ENCODE measurements around the gene NPPC. TPM values are rescaled to one million over a fixed set of nuclear protein-coding genes. Genes with fewer than 3 reads are reported as not detected.
"Not testable (repeated sequence)": the region's sequence is repeated elsewhere in the genome, so short reads cannot be mapped to it uniquely, and the experiment has no call there.

The NPPC gene
- 0.67 TPM for total RNA-seq

GRCh38 chr2:231926180-231926741 is at the start of gene NPPC:
TSS of gene NPPC (minus strand) at chr2:231926396. CDS start at chr2:231926249, 147 bp downstream.
- intact Hi-C loops (cut with DNase I): loop anchor here (5.0 kb wide), 1 partner anchor 216 kb away; no protein-coding TSS in a partner anchor
- DNase-seq (ENCODE audit: low spot score) (peak; percentile 59), ATAC-seq (peak; percentile 40)

- DNase-seq (ENCODE audit: low spot score) (no peak), ATAC-seq (no peak)
- intact Hi-C loops (cut with DNase I): no loop called here
Measured at GRCh38 chr2:231975001-231975400, 48.8 kb upstream of the NPPC start.

- DNase-seq (ENCODE audit: low spot score): no peak
- intact Hi-C loops (cut with DNase I): no loop called here
- no peak for ATAC-seq
Measured at GRCh38 chr2:231970461-231970860, 44.3 kb upstream of the NPPC start.

- ATAC-seq (no peak), DNase-seq (ENCODE audit: low spot score) (no peak)
- intact Hi-C loops (cut with DNase I): no loop called here
Measured at GRCh38 chr2:231968820-231969219, 42.6 kb upstream of the NPPC start.

GRCh38 chr2:231966886-231967285 is 40.7 kb upstream of the NPPC start:
- ATAC-seq: no peak
- intact Hi-C loops (cut with DNase I): no loop called here
- no peak for DNase-seq (ENCODE audit: low spot score)

GRCh38 chr2:231965102-231965501 is 38.9 kb upstream of the NPPC start:
- intact Hi-C loops (cut with DNase I): no loop called here
- DNase-seq (ENCODE audit: low spot score) (no peak), ATAC-seq (no peak)

- ATAC-seq (peak; percentile 97), DNase-seq (ENCODE audit: low spot score) (peak; percentile 87)
- intact Hi-C loops (cut with DNase I): no loop called here
Measured at GRCh38 chr2:231961349-231962166, 35.4 kb upstream of the NPPC start, which contains the start of gene DIS3L2. TSS of gene DIS3L2 (plus strand) at chr2:231961713. CDS start at chr2:232014928, 53,215 bp downstream.

- intact Hi-C loops (cut with DNase I): no loop called here
- DNase-seq (ENCODE audit: low spot score): no peak
- ATAC-seq: no peak
Measured at GRCh38 chr2:231960810-231961348, 34.7 kb upstream of the NPPC start.

- DNase-seq (ENCODE audit: low spot score) (no peak), ATAC-seq (no peak)
- intact Hi-C loops (cut with DNase I): no loop called here
Measured at GRCh38 chr2:231957913-231958763, 31.9 kb upstream of the NPPC start.

- ATAC-seq (no peak), DNase-seq (ENCODE audit: low spot score) (no peak)
- intact Hi-C loops (cut with DNase I): no loop called here
Measured at GRCh38 chr2:231955758-231956472, 29.7 kb upstream of the NPPC start.

GRCh38 chr2:231951452-231952035 is 25.3 kb upstream of the NPPC start:
- DNase-seq (ENCODE audit: low spot score): no peak
- no peak for ATAC-seq
- intact Hi-C loops (cut with DNase I): no loop called here

GRCh38 chr2:231947694-231948093 is 21.5 kb upstream of the NPPC start:
- ATAC-seq: no peak
- intact Hi-C loops (cut with DNase I): no loop called here
- no peak for DNase-seq (ENCODE audit: low spot score)

GRCh38 chr2:231947112-231947511 is 20.9 kb upstream of the NPPC start:
- ATAC-seq; intact Hi-C loops (cut with DNase I); DNase-seq (ENCODE audit: low spot score): not testable (repeated sequence)

GRCh38 chr2:231946241-231946814 is 20.1 kb upstream of the NPPC start:
- intact Hi-C loops (cut with DNase I): no loop called here
- DNase-seq (ENCODE audit: low spot score) (no peak), ATAC-seq (no peak)

- intact Hi-C loops (cut with DNase I): no loop called here
- ATAC-seq: no peak
- no peak for DNase-seq (ENCODE audit: low spot score)
Measured at GRCh38 chr2:231942180-231942579, 16.0 kb upstream of the NPPC start.

- DNase-seq (ENCODE audit: low spot score) (no peak), ATAC-seq (no peak)
- intact Hi-C loops (cut with DNase I): no loop called here
Measured at GRCh38 chr2:231941673-231942072, 15.5 kb upstream of the NPPC start.

- no peak for DNase-seq (ENCODE audit: low spot score)
- ATAC-seq: no peak
- intact Hi-C loops (cut with DNase I): no loop called here
Measured at GRCh38 chr2:231940795-231941194, 14.6 kb upstream of the NPPC start.

GRCh38 chr2:231939022-231939421 is 12.8 kb upstream of the NPPC start:
- ATAC-seq (no peak), DNase-seq (ENCODE audit: low spot score) (no peak)
- intact Hi-C loops (cut with DNase I): no loop called here

All from sciatic nerve (tissue), 2 donors.